ENCODE measurements around the gene KLK2. TPM values are rescaled to one million over a fixed set of nuclear protein-coding genes. Genes with fewer than 3 reads are reported as not detected.

Gene KLK2
- total RNA-seq, 4 donors from 2014 or later: not detected

- no peak for DNase-seq (ENCODE audit: low spot score)
- no peak for ATAC-seq (ENCODE audit: low FRiP score)
- TF ChIP-seq, protein P1, sequence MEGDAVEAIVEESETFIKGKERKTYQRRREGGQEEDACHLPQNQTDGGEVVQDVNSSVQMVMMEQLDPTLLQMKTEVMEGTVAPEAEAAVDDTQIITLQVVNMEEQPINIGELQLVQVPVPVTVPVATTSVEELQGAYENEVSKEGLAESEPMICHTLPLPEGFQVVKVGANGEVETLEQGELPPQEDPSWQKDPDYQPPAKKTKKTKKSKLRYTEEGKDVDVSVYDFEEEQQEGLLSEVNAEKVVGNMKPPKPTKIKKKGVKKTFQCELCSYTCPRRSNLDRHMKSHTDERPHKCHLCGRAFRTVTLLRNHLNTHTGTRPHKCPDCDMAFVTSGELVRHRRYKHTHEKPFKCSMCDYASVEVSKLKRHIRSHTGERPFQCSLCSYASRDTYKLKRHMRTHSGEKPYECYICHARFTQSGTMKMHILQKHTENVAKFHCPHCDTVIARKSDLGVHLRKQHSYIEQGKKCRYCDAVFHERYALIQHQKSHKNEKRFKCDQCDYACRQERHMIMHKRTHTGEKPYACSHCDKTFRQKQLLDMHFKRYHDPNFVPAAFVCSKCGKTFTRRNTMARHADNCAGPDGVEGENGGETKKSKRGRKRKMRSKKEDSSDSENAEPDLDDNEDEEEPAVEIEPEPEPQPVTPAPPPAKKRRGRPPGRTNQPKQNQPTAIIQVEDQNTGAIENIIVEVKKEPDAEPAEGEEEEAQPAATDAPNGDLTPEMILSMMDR (IDR thresholded peaks at IDR 0.05): no peak
These were observed 51.3 kb downstream of the KLK2 start for GRCh38 chr19:50924586-50924985.

DNA sequence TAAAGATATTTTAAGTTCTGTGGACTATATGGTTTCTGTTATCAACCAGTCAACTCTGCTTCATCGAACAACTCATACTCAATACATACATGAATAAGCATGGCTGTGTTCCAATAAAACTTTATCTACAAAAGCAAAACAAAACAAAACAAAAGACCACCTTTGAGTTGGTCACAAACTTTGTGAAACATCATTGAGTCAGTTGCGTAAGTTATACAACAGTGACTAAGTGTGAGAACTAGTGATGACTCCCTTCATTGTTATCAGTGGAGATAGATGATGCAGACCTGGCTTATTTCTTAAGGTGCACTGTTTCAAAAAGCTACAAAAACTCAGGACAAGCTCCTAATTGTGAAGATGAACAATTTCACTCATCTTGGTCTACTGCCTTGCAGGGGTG is 52.5 kb downstream of the KLK2 start:
- no peak for DNase-seq (ENCODE audit: low spot score)
- TF ChIP-seq, protein P1 (IDR thresholded peaks at IDR 0.05): no peak
- no peak for ATAC-seq (ENCODE audit: low FRiP score)

DNA sequence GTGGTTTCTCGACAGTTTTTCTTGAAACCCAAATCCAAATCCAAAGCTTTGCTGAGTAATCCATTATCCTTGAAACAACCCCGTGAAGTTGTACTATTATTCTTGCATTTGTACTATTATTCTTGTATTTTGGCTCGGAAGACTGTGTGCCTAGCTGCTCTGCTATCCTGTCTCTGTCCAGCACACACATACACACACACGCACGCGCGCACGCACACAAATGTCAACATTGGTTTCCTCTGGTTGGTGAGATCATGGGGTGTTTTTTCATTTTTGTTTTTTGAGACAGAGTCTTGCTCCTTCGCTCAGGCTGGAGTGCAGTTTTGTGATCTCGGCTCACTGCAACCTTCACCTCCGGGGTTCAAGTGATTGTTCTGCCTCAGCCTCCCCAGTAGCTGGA is 52.9 kb downstream of the KLK2 start:
- ATAC-seq (ENCODE audit: low FRiP score) (no peak), DNase-seq (ENCODE audit: low spot score) (no peak)
- TF ChIP-seq, protein P1 (IDR thresholded peaks at IDR 0.05): no peak

DNA sequence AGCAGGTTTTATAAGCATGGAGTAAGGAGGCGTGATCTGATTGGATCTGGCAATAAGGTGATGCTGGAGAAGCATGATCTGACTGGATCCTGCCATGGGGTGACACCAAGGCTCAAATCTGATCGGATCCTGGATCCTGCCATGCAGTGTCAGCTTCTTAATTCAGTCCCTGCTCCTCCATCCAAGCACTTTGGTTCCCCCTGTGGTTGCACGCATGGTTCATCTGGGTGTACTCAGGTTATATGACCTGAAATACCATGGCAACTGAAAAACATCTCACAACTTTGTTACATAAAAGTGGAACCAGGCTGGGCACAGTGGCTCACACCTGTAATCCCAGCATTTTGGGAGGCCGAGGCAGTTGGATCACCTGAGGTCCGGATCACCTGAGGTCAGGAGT is 55.6 kb downstream of the KLK2 start:
- TF ChIP-seq, protein P1 (IDR thresholded peaks at IDR 0.05): no peak
- ATAC-seq (ENCODE audit: low FRiP score): no peak

More for the DNA sequence above, 55.6 kb downstream of the KLK2 start:
- no peak for DNase-seq (ENCODE audit: low spot score)

Other genes starting within 250 kb of the KLK2 start
- not detected for gene SYT3, start 233.6 kb upstream of the KLK2 start, total RNA-seq
- gene C19orf81, start 224.0 kb upstream of the KLK2 start, total RNA-seq: not detected
- 1 to 10 TPM in 1 of 4 donors, under 1 TPM in 1, not detected in 2; 0.37 to 2.2 TPM for gene SHANK1, start 153.6 kb upstream of the KLK2 start, total RNA-seq
- 10 to 100 TPM; 17.1 to 32.0 (median 21.9) TPM for gene CLEC11A, start 150.1 kb upstream of the KLK2 start, total RNA-seq
- gene GPR32, start 103.0 kb upstream of the KLK2 start, total RNA-seq: not detected
- gene ACP4, start 83.0 kb upstream of the KLK2 start, total RNA-seq: not detected
- 1 to 10 TPM in 3 of 4 donors, not detected in 1; 1.0 to 1.4 (median 1.3) TPM for gene KLK1, start 49.7 kb upstream of the KLK2 start, total RNA-seq
- not detected for gene KLK15, start 39.9 kb upstream of the KLK2 start, total RNA-seq
- not detected for gene KLK3, start 18.5 kb upstream of the KLK2 start, total RNA-seq
- gene KLK4, start 38.0 kb downstream of the KLK2 start, total RNA-seq: not detected
- gene KLK5, start 79.6 kb downstream of the KLK2 start, total RNA-seq: 10 to 100 TPM in 1 of 4 donors, 1 to 10 TPM in 2, not detected in 1; 3.3 to 12.2 (median 9.7) TPM
- not detected for gene KLK6, start 96.2 kb downstream of the KLK2 start, total RNA-seq
- gene KLK7, start 110.5 kb downstream of the KLK2 start, total RNA-seq: 10 to 100 TPM in 2 of 4 donors, 1 to 10 TPM in 1, not detected in 1; 3.6 to 61.7 (median 16.6) TPM
- 10 to 100 TPM in 1 of 4 donors, 1 to 10 TPM in 2, not detected in 1; 2.8 to 15.0 (median 3.4) TPM for gene KLK8, start 128.2 kb downstream of the KLK2 start, total RNA-seq
- gene KLK10, start 146.3 kb downstream of the KLK2 start, total RNA-seq: 10 to 100 TPM in 1 of 4 donors, 1 to 10 TPM in 2, not detected in 1; 1.6 to 14.2 (median 9.8) TPM
- gene KLK11, start 153.2 kb downstream of the KLK2 start, total RNA-seq: 100 to 1,000 TPM in 1 of 4 donors, 10 to 100 TPM in 2, not detected in 1; 21.6 to 116 (median 34.0) TPM
- gene KLK12, start 161.6 kb downstream of the KLK2 start, total RNA-seq: not detected
- gene KLK13, start 191.7 kb downstream of the KLK2 start, total RNA-seq: not detected
- not detected for gene KLK14, start 209.4 kb downstream of the KLK2 start, total RNA-seq
- 10 to 100 TPM in 2 of 4 donors, 1 to 10 TPM in 2; 7.1 to 14.2 (median 9.5) TPM for gene CTU1, start 235.0 kb downstream of the KLK2 start, total RNA-seq